ENCODE results near the gene MCEMP1. TPM values are rescaled to one million over a fixed set of nuclear protein-coding genes. Genes with fewer than 3 reads are reported as not detected.

The MCEMP1 gene
- polyA plus RNA-seq, 2 of the 4 experiments (the other 2 are of a cell fraction) = 0.17 TPM; not detected in 1

DNA sequence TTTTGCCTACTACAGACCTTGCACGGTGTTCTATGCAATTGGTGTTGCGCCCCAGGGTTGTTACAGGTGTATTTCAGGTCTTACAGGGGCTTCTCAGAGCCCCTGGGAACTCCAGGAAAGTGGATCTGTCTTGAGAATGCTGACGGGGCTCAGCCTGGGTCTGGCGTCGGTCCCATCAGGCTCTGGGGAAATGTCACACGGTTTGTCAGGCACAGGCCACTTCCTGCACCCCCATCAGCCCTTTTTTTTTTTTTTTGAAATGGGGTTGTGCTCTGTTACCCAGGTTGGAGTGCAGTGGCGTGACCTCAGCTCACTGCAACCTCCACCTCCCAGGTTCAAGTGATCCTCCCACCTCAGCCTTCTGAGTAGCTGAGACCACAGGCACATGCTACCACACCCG, 41.8 kb downstream of the MCEMP1 start:
- peaks cover 4% of the 10 kb centered on the region; the same call in 2 of the 3 replicates for H3K9me3 ChIP-seq
- no peak for DNase-seq (ENCODE audit: low read depth in 1 of 2, low spot score in 1 of 2)
- H3K4me1 ChIP-seq = no peaks in the 10 kb centered on the region
- WGBS (ENCODE audit: missing lambda C conversion rate) = 31% methylated on average over 8 of the region's 8 CpGs
- H3K4me2 ChIP-seq = no peak overlapping the region
- no peak for FAIRE-seq
- no peak for ATAC-seq
- TF ChIP-seq EHMT2 (IDR thresholded peaks at IDR 0.05; ENCODE audit: low read depth) = no peak
- TF ChIP-seq, protein P1, sequence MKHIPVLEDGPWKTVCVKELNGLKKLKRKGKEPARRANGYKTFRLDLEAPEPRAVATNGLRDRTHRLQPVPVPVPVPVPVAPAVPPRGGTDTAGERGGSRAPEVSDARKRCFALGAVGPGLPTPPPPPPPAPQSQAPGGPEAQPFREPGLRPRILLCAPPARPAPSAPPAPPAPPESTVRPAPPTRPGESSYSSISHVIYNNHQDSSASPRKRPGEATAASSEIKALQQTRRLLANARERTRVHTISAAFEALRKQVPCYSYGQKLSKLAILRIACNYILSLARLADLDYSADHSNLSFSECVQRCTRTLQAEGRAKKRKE (CRISPR knock-in tag; IDR thresholded peaks at IDR 0.05; ENCODE audit: low read depth) = no peak
- H3K27ac ChIP-seq = no peak overlapping the region
- CTCF ChIA-PET = interaction anchor here (1.5 kb wide), 1 partner anchor 38 kb away, joined by 3 read pairs; the partner anchor contains the start of gene TRAPPC5
- POLR2A ChIA-PET = no interaction called here
- H3K4me3 ChIP-seq = no peak overlapping the region

DNA sequence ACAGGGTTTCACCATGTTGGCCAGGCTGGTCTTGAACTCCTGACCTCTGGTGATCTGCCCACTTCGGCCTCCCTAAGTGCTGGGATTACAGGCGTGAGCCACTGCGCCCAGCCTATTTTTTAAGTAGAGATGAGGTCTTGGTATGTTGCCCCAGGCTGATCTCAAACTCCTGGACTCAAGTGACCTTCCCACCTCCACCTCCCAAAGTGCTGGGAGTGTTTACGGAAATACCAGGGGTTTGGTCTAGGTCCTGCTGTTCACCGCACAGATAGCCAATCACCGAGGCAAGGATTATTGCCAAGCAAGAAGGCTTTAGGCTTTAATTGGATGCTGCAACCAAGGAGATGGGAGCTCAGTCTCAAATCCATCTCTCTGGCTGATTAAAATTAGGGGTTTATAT, 43.5 kb downstream of the MCEMP1 start:
- FAIRE-seq (no peak), DNase-seq (ENCODE audit: low read depth in 1 of 2, low spot score in 1 of 2) (no peak), ATAC-seq (no peak)
- no peak overlapping the region for H3K4me2 ChIP-seq
- H3K4me3 ChIP-seq = no peak overlapping the region
- WGBS (ENCODE audit: missing lambda C conversion rate) = 63% methylated on average over 5 of the region's 6 CpGs
- POLR2A ChIA-PET = no interaction called here
- H3K9me3 ChIP-seq = peaks cover 4% of the 10 kb centered on the region; the same call in 2 of the 3 replicates
- CTCF ChIA-PET = no interaction called here
- H3K27ac ChIP-seq = no peak overlapping the region
- no peaks in the 10 kb centered on the region for H3K4me1 ChIP-seq
- TF ChIP-seq RAD21 (conservative IDR thresholded peaks at IDR 0.05 in 1 of 2, IDR thresholded peaks at IDR 0.05 in 1 of 2) (no peak), CBX8 (IDR thresholded peaks at IDR 0.05) (no peak), MYC (IDR thresholded peaks at IDR 0.05; ENCODE audit: borderline replicate concordance, low read length) (no peak), ESRRA (IDR thresholded peaks at IDR 0.05; ENCODE audit: borderline replicate concordance, low read length) (no peak), GATA3 (IDR thresholded peaks at IDR 0.05; ENCODE audit: borderline replicate concordance) (no peak), HOXB5 (CRISPR knock-in tag; IDR thresholded peaks at IDR 0.05) (no peak), TP53 (CRISPR knock-in tag; IDR thresholded peaks at IDR 0.05) (no peak), TFCP2L1 (CRISPR knock-in tag; IDR thresholded peaks at IDR 0.05) (no peak), EHF (CRISPR knock-in tag; IDR thresholded peaks at IDR 0.05) (no peak), CBX2 (IDR thresholded peaks at IDR 0.05; ENCODE audit: borderline replicate concordance, low read depth) (no peak), HDAC2 (IDR thresholded peaks at IDR 0.05) (no peak), FOSB (CRISPR knock-in tag; IDR thresholded peaks at IDR 0.05) (no peak), HEYL (CRISPR knock-in tag; IDR thresholded peaks at IDR 0.05) (no peak)
- TF ChIP-seq, protein P2, sequence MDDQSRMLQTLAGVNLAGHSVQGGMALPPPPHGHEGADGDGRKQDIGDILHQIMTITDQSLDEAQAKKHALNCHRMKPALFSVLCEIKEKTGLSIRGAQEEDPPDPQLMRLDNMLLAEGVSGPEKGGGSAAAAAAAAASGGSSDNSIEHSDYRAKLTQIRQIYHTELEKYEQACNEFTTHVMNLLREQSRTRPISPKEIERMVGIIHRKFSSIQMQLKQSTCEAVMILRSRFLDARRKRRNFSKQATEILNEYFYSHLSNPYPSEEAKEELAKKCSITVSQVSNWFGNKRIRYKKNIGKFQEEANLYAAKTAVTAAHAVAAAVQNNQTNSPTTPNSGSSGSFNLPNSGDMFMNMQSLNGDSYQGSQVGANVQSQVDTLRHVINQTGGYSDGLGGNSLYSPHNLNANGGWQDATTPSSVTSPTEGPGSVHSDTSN (IDR thresholded peaks at IDR 0.05) = no peak
- TF ChIP-seq, protein P3, sequence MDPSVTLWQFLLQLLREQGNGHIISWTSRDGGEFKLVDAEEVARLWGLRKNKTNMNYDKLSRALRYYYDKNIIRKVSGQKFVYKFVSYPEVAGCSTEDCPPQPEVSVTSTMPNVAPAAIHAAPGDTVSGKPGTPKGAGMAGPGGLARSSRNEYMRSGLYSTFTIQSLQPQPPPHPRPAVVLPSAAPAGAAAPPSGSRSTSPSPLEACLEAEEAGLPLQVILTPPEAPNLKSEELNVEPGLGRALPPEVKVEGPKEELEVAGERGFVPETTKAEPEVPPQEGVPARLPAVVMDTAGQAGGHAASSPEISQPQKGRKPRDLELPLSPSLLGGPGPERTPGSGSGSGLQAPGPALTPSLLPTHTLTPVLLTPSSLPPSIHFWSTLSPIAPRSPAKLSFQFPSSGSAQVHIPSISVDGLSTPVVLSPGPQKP (IDR thresholded peaks at IDR 0.05; ENCODE audit: low read depth, low read length) = no peak
- TF ChIP-seq, protein P4, sequence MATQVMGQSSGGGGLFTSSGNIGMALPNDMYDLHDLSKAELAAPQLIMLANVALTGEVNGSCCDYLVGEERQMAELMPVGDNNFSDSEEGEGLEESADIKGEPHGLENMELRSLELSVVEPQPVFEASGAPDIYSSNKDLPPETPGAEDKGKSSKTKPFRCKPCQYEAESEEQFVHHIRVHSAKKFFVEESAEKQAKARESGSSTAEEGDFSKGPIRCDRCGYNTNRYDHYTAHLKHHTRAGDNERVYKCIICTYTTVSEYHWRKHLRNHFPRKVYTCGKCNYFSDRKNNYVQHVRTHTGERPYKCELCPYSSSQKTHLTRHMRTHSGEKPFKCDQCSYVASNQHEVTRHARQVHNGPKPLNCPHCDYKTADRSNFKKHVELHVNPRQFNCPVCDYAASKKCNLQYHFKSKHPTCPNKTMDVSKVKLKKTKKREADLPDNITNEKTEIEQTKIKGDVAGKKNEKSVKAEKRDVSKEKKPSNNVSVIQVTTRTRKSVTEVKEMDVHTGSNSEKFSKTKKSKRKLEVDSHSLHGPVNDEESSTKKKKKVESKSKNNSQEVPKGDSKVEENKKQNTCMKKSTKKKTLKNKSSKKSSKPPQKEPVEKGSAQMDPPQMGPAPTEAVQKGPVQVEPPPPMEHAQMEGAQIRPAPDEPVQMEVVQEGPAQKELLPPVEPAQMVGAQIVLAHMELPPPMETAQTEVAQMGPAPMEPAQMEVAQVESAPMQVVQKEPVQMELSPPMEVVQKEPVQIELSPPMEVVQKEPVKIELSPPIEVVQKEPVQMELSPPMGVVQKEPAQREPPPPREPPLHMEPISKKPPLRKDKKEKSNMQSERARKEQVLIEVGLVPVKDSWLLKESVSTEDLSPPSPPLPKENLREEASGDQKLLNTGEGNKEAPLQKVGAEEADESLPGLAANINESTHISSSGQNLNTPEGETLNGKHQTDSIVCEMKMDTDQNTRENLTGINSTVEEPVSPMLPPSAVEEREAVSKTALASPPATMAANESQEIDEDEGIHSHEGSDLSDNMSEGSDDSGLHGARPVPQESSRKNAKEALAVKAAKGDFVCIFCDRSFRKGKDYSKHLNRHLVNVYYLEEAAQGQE (IDR thresholded peaks at IDR 0.05) = no peak
